ENCODE results near the gene RNU6-1. TPM values are rescaled to one million over a fixed set of nuclear protein-coding genes. Genes with fewer than 3 reads are reported as not detected.

The RNU6-1 gene
- not detected for total RNA-seq

DNA sequence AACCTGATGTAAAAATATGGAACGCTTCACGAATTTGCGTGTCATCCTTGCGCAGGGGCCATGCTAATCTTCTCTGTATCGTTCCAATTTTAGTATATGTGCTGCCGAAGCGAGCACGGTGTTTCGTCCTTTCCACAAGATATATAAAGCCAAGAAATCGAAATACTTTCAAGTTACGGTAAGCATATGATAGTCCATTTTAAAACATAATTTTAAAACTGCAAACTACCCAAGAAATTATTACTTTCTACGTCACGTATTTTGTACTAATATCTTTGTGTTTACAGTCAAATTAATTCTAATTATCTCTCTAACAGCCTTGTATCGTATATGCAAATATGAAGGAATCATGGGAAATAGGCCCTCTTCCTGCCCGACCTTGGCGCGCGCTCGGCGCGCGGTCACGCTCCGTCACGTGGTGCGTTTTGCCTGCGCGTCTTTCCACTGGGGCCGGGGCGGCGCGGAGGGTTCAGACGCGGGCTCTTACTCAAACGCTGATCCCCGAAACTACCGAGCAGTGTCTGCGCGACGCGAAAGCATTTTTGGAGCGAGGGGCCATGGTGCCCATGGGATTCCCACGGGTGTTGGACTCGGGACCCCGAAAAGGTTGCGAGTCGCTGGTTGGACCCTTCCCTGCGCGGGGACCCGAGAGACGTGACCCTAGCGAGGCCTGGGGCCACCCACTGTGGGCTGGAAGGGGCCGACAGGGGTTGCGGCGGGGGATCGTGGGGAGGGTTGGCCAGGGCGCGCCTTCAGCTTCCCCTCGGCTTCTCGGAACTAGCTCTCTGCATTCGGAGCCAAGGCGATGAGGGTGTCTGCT, at the start of gene RNU6-1:
RNU6-1 (minus strand) TSS at position 117 of the 820 bp plus-strand sequence.
- H3K36me3 Mint-ChIP-seq (ENCODE audit: low read depth), result peaks cover 11% of the 10 kb centered on the region
- ATAC-seq (replicated peaks), result peak; percentile 93
- H3K27me3 Mint-ChIP-seq, result peaks cover 2% of the 10 kb centered on the region
- H3K4me3 Mint-ChIP-seq, result peak within 1 kb of the TSS; percentile 84
- peaks cover 15% of the 10 kb centered on the region for H3K4me1 Mint-ChIP-seq
- H3K27ac Mint-ChIP-seq, result peak within 1 kb of the TSS; percentile 100
- H3K9me3 Mint-ChIP-seq, result no peaks in the 10 kb centered on the region

DNA sequence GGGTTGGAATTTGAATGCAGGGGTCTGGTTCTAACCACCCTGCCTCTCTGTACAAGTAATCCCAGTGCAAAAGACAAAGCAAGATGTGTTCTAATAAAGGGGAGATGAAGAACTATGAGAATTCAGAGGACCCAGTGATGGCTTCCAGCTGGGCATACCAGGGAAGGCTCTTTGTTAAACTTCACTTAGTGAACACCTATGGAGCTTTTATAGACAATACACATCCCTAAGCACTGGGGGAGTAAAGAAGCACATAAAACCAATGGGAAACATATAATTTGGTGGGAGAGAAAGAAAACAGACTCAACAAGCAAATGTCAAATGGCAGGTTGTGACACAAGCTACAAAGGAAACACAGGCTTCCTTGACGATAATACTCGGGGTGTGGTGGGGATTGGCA, 47.9 kb upstream of the RNU6-1 start:
- Mint-ChIP-seq H3K4me1 (no peaks in the 10 kb centered on the region), H3K27me3 (peaks cover 30% of the 10 kb centered on the region), H3K4me3 (no peak overlapping the region), H3K27ac (no peak overlapping the region), H3K36me3 (ENCODE audit: low read depth) (no peaks in the 10 kb centered on the region), H3K9me3 (peaks cover 7% of the 10 kb centered on the region)
- ATAC-seq (replicated peaks), result no peak

GRCh38 chr15:67885861-67886260, 46.0 kb upstream of the RNU6-1 start:
- no peak overlapping the region for H3K27ac Mint-ChIP-seq
- no peaks in the 10 kb centered on the region for H3K36me3 Mint-ChIP-seq (ENCODE audit: low read depth)
- peaks cover 28% of the 10 kb centered on the region for H3K27me3 Mint-ChIP-seq
- H3K4me1 Mint-ChIP-seq, result no peaks in the 10 kb centered on the region
- peaks cover 7% of the 10 kb centered on the region for H3K9me3 Mint-ChIP-seq
- H3K4me3 Mint-ChIP-seq, result peak overlapping the region; percentile 46
- no peak for ATAC-seq (replicated peaks)

DNA sequence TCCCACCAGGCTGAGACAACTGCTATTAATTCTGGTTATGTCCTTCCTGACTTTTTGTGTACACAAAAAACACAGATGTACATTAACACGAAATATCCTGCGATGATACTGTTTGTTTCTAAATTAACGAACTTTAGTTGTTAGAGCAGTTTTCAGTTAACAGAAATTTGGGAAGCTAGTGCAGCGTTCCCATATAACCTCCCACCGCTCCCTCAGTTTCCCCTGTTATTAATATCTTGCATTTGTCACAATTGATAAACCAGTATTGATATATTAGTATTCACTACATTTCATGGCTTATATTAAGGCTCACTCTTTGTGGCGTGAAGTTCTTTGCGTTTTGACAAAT, 45.3 kb upstream of the RNU6-1 start:
- Mint-ChIP-seq H3K4me1 (no peaks in the 10 kb centered on the region), H3K27me3 (peaks cover 26% of the 10 kb centered on the region), H3K27ac (no peak overlapping the region), H3K36me3 (ENCODE audit: low read depth) (no peaks in the 10 kb centered on the region), H3K9me3 (peaks cover 5% of the 10 kb centered on the region), H3K4me3 (peak overlapping the region; percentile 46)
- no peak for ATAC-seq (replicated peaks)

GRCh38 chr15:67884514-67885174, 44.8 kb upstream of the RNU6-1 start:
- H3K4me1 Mint-ChIP-seq, result no peaks in the 10 kb centered on the region
- H3K27ac Mint-ChIP-seq, result no peak overlapping the region
- H3K27me3 Mint-ChIP-seq, result peaks cover 21% of the 10 kb centered on the region
- peak; percentile 72 for ATAC-seq (replicated peaks)
- H3K36me3 Mint-ChIP-seq (ENCODE audit: low read depth), result no peaks in the 10 kb centered on the region
- peak overlapping the region; percentile 46 for H3K4me3 Mint-ChIP-seq
- H3K9me3 Mint-ChIP-seq, result peaks cover under 1% of the 10 kb centered on the region

- no peaks in the 10 kb centered on the region for H3K9me3 Mint-ChIP-seq
- H3K27me3 Mint-ChIP-seq, result peaks cover 21% of the 10 kb centered on the region
- no peak overlapping the region for H3K27ac Mint-ChIP-seq
- H3K4me3 Mint-ChIP-seq, result peak overlapping the region; percentile 46
- ATAC-seq (replicated peaks), result no peak
- no peaks in the 10 kb centered on the region for H3K36me3 Mint-ChIP-seq (ENCODE audit: low read depth)
- H3K4me1 Mint-ChIP-seq, result no peaks in the 10 kb centered on the region
Measured at GRCh38 chr15:67884009-67884408, 44.2 kb upstream of the RNU6-1 start.

GRCh38 chr15:67883234-67883773, 43.5 kb upstream of the RNU6-1 start:
- H3K36me3 Mint-ChIP-seq (ENCODE audit: low read depth), result no peaks in the 10 kb centered on the region
- H3K27me3 Mint-ChIP-seq, result peaks cover 16% of the 10 kb centered on the region
- H3K4me1 Mint-ChIP-seq, result no peaks in the 10 kb centered on the region
- H3K9me3 Mint-ChIP-seq, result no peaks in the 10 kb centered on the region
- H3K27ac Mint-ChIP-seq, result no peak overlapping the region
- ATAC-seq (replicated peaks), result no peak
- H3K4me3 Mint-ChIP-seq, result no peak overlapping the region

- Mint-ChIP-seq H3K36me3 (ENCODE audit: low read depth) (no peaks in the 10 kb centered on the region), H3K4me1 (no peaks in the 10 kb centered on the region), H3K27ac (no peak overlapping the region), H3K4me3 (no peak overlapping the region), H3K27me3 (peaks cover 11% of the 10 kb centered on the region), H3K9me3 (no peaks in the 10 kb centered on the region)
- ATAC-seq (replicated peaks), result no peak
Measured at GRCh38 chr15:67882487-67883233, 42.8 kb upstream of the RNU6-1 start.

DNA sequence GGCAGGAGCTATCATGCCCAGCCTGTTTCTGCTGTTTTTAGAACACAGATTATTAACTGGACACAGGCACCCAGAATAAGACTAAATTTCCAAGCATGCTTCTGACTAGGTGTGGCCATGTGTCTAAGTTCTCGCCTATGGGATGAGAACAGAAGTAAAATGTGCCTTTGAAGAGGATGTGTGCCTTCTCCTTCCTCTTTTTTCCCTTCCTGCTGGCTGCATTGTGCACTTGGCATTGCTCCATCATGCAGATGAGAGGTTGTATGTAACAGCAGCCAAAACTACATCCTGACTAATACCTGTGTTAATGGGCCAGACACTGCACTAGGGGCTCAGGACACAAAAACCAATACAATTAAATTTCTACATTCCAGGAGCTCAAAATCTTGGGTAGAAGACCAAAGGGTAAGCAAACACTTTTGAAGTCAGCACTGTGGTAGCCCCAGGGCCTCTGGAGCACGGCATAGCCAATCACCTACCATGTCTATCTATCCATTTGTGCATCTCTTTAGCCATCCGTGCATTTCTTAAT, 40.9 kb upstream of the RNU6-1 start:
- Mint-ChIP-seq H3K4me3 (no peak overlapping the region), H3K27ac (no peak overlapping the region), H3K9me3 (no peaks in the 10 kb centered on the region), H3K4me1 (no peaks in the 10 kb centered on the region), H3K36me3 (ENCODE audit: low read depth) (no peaks in the 10 kb centered on the region), H3K27me3 (peaks cover 14% of the 10 kb centered on the region)
- ATAC-seq (replicated peaks), result no peak

- Mint-ChIP-seq H3K27ac (no peak overlapping the region), H3K27me3 (peaks cover 9% of the 10 kb centered on the region), H3K36me3 (ENCODE audit: low read depth) (no peaks in the 10 kb centered on the region), H3K4me3 (no peak overlapping the region), H3K4me1 (no peaks in the 10 kb centered on the region), H3K9me3 (no peaks in the 10 kb centered on the region)
- ATAC-seq (replicated peaks), result no peak
Measured at GRCh38 chr15:67879440-67880129, 39.7 kb upstream of the RNU6-1 start.

DNA sequence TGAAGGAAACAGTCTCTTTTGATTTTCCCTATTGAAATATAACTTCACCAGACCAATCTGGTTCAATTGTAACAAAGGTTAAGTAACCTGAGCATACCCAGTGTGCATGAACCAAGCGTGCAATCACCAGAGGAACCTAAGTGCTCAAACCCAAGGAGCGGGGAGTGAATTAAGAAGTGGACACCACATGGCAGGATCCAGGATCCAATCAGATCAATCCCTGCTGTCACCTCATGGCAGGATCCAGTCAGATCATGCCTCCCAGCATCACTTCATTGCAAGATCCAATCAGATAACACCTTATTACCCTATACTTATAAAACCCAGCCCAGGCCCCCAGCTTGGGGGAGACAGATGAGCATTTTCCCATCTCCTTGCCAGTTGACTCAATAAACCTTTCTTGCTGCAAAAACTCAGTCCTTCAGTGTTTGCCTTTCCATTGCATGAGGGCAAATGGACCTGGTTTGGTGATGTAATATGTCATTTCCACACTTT, 38.9 kb upstream of the RNU6-1 start:
- no peak for ATAC-seq (replicated peaks)
- H3K27me3 Mint-ChIP-seq, result peaks cover 12% of the 10 kb centered on the region
- no peaks in the 10 kb centered on the region for H3K36me3 Mint-ChIP-seq (ENCODE audit: low read depth)
- H3K4me3 Mint-ChIP-seq, result no peak overlapping the region
- H3K9me3 Mint-ChIP-seq, result peaks cover 3% of the 10 kb centered on the region
- no peaks in the 10 kb centered on the region for H3K4me1 Mint-ChIP-seq
- no peak overlapping the region for H3K27ac Mint-ChIP-seq

DNA sequence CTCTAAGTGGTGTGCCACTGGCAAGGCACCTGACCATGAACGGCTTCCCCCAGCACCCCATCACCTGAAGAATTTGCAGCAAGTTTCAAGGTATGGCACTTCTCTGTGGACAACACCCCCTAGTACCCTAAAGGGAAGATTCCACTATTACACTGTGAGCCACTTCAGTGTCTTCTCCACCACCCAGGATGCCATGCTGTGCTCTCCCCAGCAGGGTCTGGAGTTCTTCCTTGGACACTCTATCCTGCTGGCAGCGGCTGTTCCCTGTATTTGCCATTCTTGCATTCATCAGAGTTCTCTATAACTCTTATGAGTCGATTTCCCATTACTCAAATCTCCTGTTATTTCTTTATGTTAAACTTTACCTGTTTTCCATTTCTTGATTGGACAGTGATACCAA, 33.9 kb upstream of the RNU6-1 start:
- H3K9me3 Mint-ChIP-seq, result peaks cover 14% of the 10 kb centered on the region
- no peak overlapping the region for H3K27ac Mint-ChIP-seq
- peaks cover 27% of the 10 kb centered on the region for H3K27me3 Mint-ChIP-seq
- H3K4me3 Mint-ChIP-seq, result no peak overlapping the region
- no peaks in the 10 kb centered on the region for H3K36me3 Mint-ChIP-seq (ENCODE audit: low read depth)
- ATAC-seq (replicated peaks), result no peak
- no peaks in the 10 kb centered on the region for H3K4me1 Mint-ChIP-seq

DNA sequence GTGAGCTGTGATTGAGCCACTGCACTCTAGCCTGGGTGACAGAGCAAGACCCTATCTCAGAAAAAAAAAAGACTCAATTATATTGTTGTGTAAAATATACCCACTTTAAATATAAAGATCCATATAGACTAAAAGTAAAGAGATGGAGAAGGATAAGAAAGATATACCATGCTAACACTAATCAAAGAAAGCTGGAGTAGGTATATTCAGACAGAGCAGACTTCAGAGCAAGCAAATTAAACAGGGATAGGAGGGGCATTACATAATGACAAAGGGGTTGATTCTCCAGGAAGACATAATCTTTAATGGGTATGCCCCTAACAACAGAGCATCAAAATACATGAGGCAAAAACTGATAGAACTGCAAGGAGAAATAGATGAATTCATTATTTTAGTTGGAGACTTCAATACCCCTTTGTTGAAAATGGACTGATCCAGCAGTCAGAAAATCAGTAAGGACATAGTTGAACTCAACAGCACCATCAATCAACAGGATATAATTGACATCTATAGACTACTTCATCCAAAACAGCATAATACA, 31.1 kb upstream of the RNU6-1 start:
- H3K27me3 Mint-ChIP-seq, result peaks cover 27% of the 10 kb centered on the region

More for the DNA sequence above, 31.1 kb upstream of the RNU6-1 start:
- no peak overlapping the region for H3K27ac Mint-ChIP-seq
- no peak for ATAC-seq (replicated peaks)
- H3K9me3 Mint-ChIP-seq, result peaks cover 14% of the 10 kb centered on the region
- H3K4me3 Mint-ChIP-seq, result no peak overlapping the region
- no peaks in the 10 kb centered on the region for H3K36me3 Mint-ChIP-seq (ENCODE audit: low read depth)
- no peaks in the 10 kb centered on the region for H3K4me1 Mint-ChIP-seq
